T-helper 2 cell treated with Interferon-gamma antibody and Interleukin-4, amounts not matched to agents 100 ng/mL and 5 ng/mL, for 36 hours (primary cell): Measurements from ENCODE around the gene TUBE1. TPM values are rescaled to one million over a fixed set of nuclear protein-coding genes. Genes with fewer than 3 reads are reported as not detected.
"Not testable (repeated sequence)": the region's sequence is repeated elsewhere in the genome, so short reads cannot be mapped to it uniquely, and the experiment has no call there.

Experiments used
- intact Hi-C: fragments of 100-400 bp; cut with micrococcal nuclease; formaldehyde crosslinking; loops from one replicate; pipeline ENCODE4 v1.15.1; 2023
- total RNA-seq: library from RNA; stranded (reverse); gene quantifications from 2 replicates; pipeline ENCODE4 v1.2.3, GENCODE V29; 2022

Gene TUBE1, protein sequence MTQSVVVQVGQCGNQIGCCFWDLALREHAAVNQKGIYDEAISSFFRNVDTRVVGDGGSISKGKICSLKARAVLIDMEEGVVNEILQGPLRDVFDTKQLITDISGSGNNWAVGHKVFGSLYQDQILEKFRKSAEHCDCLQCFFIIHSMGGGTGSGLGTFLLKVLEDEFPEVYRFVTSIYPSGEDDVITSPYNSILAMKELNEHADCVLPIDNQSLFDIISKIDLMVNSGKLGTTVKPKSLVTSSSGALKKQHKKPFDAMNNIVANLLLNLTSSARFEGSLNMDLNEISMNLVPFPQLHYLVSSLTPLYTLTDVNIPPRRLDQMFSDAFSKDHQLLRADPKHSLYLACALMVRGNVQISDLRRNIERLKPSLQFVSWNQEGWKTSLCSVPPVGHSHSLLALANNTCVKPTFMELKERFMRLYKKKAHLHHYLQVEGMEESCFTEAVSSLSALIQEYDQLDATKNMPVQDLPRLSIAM
- 15.4 and 17.2 TPM in 2 replicates for total RNA-seq

DNA sequence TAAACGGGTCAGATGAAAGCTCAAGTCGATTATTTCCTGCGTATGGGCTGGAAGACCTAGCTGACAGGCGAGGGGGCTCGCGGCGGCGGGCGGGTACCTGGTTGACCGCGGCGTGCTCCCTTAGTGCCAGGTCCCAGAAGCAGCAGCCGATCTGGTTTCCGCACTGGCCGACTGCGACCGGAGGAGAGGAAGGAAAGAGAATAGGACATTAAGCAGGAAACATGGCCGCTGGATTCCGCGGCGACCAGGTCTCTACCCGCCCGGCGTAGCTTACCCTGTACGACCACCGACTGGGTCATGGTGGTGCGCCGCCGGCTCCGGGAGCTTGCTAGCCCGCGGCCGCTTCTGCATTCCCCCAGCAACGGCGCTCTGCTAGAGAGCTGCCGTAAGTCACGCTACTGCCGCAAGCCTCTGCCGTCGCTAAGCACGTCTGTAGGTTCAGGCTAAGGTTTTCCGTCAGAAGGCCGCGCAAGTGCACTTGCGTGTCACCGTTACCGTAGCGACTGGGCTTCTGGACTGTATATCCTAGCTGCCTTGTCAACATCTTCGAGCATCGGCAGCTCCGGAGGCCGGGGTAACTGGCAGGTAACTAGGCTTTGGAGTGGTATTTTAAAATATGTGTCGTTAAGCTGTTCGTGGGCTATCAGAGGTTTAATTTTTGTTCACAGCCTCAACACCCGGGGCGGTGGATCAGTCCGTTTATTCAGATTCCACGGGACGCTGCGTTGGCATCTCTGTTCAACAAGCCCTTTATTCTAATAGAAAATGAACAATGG, at the start of gene TUBE1, which contains the start of gene FAM229B:
TSS of gene TUBE1 (minus strand) at position 347 of the 776 bp plus-strand sequence. CDS start at position 299, 48 bp downstream.
TSS of gene FAM229B (plus strand) at position 456 of the 776 bp plus-strand sequence. CDS start 11,693 bp downstream, outside the sequence.
- intact Hi-C loops, result loop anchor here (1.0 to 5.0 kb wide), 12 partner anchors 44 to 1885 kb away; partner anchors contain the start of genes AMD1, FYN, HDAC2 and REV3L

DNA sequence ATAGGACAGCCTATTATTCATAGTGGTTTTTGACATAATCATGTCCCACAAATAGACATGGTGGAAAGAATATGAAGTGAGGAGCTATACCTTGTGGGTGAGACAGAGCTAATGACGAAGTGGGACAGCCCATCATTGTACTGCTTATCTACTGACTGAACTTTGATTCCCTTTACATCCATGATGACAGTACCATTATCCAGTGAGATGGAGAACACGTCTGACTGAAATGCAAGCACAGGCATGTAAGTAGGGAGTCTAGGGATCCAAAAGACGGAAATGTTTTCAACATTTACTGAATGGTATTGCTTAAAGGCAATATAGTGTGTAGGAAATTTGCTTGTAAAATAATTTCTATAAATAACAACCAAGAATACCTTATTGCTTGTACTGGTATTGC, 43.6 kb upstream of the TUBE1 start:
- intact Hi-C loops, result no loop called here

DNA sequence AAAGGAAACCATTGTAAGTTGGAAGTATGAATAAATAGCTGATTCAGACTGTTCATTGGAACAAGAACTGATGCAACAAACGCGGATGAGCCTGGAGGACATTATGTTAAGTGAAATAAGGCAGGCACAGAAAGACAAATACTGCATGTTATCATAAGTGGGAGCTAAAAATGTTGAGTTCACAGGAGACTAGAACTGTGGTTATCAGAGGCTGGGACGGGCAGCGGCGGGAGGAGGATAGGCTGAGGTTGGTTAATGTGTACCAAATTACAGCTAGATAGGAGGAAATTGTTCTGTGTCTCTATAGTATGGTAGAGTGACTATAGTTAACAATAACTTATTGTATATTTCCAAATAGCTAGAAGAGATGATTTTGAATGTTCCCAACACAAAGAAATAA, 40.9 kb upstream of the TUBE1 start:
- intact Hi-C loops, result no loop called here

DNA sequence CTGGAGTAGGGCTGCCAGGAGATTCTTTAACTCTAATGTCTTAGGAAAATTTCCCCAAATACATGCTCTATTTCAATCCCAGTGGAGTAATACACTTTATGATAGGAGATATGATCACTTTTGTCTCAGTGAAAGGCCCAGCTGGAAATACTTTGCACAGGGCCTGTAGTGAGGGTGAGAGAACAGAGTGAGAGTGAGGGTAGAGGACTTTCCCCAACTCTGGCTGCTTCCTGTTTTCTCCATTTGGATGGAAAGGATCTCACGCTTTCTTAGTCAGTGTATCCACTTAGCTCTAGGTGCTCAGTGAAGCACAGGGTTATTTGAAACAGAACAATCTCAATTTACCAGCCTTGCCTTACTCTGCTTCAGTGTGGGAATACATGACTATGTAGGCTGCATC, 36.7 kb upstream of the TUBE1 start:
- intact Hi-C loops, result no loop called here

DNA sequence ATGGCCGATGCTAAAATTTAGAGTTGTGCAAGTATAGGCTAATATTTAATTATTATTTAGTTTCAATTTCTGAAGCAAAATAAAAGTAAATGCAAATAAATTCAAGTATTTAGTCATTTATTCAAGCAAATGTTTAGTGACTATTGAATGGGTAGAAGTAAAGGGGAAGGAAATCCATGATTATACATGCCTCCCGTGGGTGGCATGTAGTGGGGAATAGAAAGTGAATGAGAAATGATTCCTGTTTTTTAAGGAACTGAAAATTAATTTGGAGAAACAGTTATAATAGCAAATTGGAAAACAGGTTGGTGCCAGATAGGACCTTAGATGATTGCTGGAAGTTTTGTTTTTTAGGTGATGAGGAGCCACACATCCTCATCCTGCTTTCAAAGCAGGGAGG, 35.5 kb upstream of the TUBE1 start:
- intact Hi-C loops, result no loop called here

DNA sequence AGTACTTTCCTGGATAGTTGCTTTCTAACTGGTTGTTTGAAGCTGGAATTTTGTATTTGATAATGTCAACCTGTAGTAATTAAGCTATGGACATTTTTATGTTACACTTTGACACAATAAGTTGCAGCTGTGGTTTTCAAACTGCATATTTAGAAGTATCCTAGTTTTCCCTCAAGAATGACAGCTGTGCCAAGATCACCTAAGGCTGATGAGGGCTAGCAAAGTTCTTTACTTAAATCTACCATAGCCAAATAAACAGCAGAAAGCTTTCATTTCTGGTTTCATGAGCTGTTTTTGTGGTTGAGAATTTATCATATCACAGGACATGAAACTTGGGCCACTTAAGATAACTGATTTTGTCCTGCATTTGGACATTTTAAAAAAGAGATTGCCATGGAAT, 30.8 kb upstream of the TUBE1 start:
- intact Hi-C loops, result no loop called here

DNA sequence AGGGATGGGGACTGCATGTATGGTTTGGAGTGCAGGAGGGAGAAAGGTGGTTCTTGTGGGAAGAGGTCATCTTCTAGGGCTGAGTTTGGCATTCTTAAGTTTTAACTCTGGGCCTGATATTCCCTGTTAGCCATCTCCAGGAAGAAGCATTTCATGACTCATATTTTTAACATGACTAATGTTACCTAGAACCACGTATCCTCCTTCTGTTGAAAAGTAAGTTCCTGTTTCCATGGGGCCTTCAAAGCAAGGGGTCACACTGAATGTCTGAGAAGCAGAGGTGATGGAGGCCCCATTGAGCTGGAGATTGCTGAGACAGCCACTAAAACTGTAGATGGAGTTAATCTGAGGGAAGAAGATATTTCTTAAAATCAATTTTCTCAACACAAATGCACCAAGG, 30.3 kb upstream of the TUBE1 start:
- intact Hi-C loops, result no loop called here

DNA sequence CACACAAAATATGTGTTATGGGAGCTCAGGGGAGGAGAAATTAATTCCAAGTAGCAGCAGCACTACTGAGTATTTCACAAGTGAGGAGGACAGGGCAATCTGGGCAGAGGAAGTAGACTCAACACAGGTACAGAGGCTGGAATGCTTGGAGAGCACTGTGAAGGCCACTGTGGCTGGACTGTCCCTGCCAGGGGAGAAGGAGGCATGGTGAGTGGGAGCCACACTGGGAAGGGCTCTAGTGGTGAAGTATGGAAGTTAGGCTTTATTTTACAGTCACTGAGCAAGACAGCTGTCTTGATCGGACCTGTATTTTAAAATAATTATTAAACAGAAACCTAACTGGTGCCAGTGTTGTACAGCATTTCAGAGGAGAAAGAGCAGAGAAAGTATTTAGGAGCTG, 28.9 kb upstream of the TUBE1 start:
- intact Hi-C loops, result no loop called here

DNA sequence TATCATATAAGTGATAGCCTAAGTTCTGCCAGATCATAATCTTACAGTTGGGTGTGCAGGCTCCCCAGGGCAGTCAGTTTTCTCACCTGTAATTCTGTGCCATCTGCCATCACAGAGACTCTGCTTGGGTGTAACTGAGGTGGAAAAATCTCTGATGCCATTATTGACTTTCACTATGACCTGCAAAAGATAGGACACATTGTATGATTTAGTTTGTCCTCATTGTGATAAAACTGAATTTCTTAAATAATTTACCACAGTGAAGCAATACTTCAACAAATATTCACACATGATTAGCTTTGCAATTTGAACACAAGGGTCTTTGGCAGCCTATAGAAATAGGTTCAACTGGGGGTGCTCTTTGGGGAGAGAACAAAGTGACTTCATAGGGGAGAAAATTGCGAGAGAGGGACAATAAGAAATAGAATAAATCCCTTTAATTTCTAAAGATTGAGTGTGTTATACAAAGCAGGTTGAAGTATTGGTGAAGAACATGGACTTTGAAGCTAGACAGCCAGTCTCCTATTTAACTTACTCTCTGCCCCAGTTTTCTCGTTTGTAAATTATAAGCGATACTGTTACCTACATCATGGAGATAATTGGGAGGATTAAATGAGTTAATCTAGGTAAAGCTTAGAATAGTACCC, 27.4 kb upstream of the TUBE1 start:
- intact Hi-C loops, result no loop called here

DNA sequence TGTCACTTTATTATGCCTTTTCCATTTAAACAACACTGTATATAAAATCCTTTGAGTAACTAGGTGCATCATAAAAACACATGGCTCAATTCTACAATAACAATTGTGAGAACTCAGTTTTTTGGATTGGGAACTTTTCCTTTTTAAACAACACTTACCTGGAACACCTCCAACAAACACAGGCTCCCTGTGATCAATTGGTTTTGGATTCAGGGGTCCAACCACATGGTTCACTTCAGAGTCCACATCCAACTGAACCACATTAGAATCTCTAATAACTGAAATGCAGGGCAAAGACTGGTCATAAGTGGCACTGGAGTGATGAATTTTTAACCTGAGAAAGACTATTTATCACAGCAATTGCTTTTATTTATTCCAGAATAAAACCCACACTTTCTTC, 26.6 kb upstream of the TUBE1 start:
- intact Hi-C loops, result no loop called here

DNA sequence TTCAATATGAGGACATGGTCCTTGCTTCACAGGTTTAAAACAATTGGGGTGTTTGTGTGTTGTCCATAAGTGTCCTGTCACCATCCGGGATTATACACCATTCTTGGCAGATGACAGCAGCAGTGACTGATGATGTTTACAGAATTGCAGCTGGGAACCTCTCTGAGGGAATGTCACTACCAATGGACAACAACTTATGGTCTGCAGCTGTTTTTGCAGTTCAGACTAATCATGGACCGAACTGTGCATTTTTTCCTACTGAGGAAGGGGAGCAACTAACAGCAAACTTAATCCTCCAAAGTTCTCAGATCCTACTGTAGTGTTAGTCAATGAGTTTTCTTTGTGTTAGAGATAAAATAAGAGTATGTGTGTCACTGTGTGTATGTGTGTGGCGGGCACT, 26.1 kb upstream of the TUBE1 start:
- intact Hi-C loops, result no loop called here

DNA sequence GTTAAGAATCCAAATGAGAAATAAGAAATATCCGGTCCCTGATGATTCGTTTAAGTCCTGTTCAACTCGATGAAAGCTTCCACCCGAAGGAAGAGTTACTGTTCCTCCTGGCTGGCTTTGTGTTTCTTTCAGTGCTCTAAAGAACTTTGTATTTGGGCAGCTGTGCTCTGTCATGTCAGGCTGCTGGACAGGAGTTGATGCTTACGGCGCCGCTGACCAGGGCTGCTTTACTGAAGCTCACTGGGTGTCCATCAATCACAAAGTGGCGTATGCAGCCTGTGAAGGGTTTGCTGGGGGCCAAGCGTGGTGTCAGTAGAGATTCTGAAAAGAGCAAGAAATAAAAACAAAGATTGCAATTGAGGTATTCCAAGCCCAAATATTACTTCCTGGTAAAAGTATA, 22.0 kb upstream of the TUBE1 start:
- intact Hi-C loops, result no loop called here

DNA sequence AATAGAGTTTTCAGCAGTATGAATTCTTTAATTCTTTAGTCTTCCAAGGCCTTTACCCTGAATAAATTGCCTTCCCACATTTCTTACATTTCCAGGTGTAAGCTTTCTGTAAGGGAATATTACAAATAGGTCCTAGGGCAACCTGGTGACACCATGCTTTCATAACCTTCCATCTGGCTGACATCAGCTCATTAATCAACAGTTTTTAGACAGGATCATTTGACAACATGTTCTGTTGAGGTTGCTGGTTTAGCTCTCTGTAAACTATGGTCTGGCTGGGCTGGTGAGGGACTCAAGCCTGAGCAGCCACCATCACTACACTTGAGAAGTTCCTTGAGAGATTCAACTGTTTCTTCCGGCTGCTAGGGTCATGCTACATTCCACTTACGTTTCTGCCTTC, 19.3 kb upstream of the TUBE1 start:
- intact Hi-C loops, result no loop called here

DNA sequence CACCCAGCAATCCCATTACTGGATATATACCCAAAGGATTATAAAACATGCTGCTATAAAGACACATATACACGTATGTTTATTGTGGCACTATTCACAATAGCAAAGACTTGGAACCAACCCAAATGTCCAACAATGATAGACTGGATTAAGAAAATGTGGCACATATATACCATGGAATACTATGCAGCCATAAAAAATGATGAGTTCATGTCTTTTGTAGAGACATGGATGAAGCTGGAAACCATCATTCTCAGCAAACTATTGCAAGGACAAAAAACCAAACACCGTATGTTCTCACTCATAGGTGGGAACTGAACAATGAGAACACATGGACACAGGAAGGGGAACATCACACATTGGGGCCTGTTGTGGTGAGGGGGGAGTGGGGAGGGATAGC, 18.7 kb upstream of the TUBE1 start:
- intact Hi-C loops, result not testable (repeated sequence)

DNA sequence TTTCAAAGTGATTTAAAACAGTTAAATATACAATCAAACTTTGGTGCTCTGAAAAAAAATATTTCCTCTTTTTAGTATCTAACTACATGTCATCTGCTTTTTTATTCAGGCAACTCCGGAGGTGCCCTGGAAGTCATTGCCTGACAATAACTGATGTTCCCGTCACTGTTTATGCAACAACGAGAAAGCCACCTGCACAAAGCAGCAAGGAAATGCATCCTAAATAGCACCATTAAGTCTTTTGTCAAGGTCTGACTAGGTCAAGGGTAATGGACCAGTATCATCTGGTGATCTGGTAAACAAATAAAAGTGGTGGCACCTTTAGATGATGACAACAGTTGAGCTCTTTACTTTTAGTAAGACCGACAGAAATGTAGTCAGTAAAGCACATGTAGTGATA, 13.3 kb upstream of the TUBE1 start:
- intact Hi-C loops, result no loop called here

DNA sequence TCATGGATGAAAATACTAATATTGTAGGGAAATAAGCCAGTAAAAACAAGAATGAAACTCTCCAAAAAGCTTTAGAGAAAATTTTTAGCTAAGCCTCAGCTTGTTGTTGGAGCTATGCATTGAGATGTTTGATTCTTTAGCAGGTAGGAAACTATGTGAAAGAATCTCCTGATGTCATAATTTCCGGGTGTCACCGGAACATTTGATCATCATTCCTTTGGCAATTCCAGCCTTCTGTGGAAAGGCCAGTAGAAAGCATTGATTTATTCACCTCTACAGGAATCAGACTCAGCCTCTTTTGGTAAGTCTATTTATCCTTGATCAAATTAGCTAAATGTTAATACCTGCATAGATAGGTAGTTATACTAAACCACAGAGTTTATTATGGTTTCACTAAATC, 9.6 kb upstream of the TUBE1 start:
- intact Hi-C loops, result no loop called here

DNA sequence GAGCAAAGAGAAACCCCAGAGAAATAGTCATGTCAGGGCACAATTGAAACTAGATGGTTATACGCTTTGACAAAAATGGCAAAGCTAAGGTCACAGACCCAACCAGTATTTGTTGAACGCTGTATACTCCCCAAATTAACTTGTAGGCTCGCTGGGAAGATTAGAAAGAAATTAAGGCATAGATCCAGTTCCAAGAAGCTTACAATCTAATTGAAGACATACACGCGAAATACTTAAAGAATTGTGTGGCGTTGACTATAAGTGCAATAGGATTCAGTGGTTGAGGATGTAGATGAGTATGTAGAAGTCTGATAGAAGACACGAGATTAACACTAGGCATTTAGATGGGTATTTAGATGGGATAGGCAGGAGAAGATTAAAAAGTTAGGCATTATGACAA, 634 bp upstream of the TUBE1 start:
- intact Hi-C loops, result loop anchor here (1.0 to 5.0 kb wide), 12 partner anchors 45 to 1884 kb away; partner anchors contain the start of genes AMD1, FYN, HDAC2 and REV3L

DNA sequence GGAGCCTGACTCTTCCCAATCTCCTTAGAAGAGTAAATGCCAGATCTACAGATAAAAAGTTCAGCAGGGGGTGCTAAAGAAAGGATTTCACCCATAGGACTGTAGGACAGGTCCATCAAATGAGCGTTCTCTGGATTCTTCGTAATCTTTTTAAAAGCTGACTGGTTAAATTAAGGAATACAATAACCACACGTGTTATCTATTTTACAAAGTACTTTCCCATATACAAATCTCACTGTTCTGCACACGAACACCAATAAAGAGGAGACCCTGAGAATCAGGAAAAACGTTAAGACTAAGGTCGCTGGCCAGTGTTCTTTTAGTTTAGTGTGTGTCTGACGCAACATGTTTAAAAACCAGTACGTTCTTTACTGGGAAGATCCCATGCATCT, 542 bp downstream of the TUBE1 start:
- intact Hi-C loops, result loop anchor here (1.0 to 5.0 kb wide), 12 partner anchors 43 to 1886 kb away; partner anchors contain the start of genes AMD1, FYN, HDAC2 and REV3L

DNA sequence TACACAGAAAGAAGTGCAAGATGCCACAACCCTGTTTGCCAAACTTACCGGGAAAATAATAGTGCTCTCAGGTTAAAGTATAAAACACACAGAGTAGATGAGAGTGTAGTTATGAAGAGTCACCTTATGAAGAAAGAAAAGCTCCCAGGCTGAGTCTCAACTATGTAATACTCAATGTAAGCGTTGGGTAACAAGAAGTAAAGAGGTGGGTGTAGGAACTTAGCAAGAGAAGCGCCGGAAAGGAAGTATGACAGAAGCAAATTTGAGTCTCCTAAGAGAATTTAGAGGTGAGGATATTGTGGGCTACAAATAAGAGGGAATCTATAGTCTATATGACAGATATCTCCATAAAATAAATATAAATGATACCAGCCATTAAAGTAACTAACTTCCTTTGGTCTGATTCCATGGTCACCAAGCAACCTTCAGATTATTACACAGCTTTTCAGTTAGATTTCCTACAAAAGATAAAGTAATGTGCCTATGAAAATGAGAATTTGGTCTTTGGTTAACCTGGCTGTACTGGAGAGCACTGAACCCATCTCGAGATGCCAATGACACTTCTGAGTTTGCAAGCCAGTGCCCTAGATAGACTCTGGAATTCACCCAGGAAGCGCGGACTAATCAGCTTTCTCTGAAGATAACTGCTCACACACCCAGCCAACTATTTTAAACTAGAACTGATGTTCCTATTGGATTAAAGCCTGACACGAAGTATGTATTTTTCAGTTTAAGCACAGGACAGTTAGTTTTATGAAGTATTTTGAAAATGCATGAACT, 1.8 kb downstream of the TUBE1 start:
- intact Hi-C loops, result loop anchor here (2.0 to 5.0 kb wide), 8 partner anchors 93 to 1887 kb away; partner anchors contain the start of genes AMD1, FYN, HDAC2 and SLC16A10

DNA sequence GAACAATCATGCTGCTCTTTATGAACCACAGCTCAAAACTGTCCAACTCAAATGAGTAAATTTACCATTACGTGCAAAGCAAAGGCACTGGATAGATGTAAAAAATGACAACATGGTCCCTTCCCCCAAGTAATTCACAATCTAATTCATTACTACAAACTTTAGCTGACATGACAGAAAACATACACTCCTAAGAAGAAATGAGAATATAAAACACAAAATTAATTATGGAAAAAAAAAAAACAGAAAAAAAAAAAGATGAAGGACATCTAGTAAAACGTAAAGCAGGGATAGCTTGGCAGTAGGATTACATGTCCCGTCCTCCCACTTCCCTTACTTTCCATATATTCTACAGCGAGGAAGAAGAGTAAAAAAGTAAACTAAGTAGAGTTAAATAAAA, 5.7 kb downstream of the TUBE1 start:
- intact Hi-C loops, result no loop called here

DNA sequence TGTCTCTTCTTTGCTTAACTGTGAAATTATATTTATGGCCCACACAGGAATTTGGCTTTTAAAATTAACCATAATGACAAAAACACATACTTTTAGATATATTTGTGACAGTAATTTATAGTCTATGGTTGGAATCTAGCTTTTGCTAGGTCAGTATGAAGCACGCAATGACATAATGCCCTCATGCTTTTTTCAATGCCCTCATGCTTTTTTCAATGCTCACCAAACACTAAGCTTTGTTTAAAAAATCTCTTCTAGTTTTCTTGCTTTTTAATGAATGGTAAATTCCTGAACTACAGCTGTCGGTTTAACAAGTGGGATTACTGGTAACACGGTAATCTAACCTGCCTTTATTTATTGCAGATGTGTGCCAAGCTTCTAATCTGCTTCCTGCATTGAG, 20.7 kb downstream of the TUBE1 start:
- intact Hi-C loops, result no loop called here
